NOMO-1 (cell line): Measurements from ENCODE around the gene DDX10.
"Not testable (repeated sequence)": the region's sequence is repeated elsewhere in the genome, so short reads cannot be mapped to it uniquely, and the experiment has no call there.

ENCODE experiments used
- DNase-seq, 2 experiments: peaks; one replicate each; lab custom pipeline; 2025; ENCODE audit not compliant: unreplicated experiment in 2 of 2; lab: John Stamatoyannopoulos, UW

DDX10 gene

DNA sequence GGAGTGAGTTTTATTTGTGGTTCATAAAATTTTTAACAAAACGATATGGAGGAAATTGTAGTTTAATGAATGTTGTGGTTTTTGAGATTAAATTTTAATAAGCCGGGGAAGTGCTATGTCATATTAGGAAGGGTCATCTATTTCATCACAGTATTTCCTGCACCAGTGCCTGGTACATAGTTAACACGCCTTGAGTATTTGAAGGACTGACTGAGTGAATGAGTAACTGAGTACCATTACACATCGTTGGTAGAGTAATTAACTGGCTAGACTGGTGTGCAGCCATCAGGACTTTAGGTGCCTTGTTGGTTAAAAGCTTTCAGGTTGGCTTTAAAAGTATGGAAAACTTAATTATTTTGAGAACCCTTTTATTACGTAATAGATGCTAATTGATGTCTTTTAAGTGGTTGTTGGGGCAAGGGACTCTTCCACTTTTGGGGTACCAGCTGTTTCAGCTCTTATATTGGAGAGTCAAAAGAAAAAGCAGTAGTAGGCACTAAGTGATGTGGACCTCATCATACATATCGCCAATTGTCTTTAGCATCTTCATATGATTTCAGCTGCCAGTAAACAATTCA lies 101.8 kb downstream of the DDX10 start:
- DNase-seq = no peak

DNA sequence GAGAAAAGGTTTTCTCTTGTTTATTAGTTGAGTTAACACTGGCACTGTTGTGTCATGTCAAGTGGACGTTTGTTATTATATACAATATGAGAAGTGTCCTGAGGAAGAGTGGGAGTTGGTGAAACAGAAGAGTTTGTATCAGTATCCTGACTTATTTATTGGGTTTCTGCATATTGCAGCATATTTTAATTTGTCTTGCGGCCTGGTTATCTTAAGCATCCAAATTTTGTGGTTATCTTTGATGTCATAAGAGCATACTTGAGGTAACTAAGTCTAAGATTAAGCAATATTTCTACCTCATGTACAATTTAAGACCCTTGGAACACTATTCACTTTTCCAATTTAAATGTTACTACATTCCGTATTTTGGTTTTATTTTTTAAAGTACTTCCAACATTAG lies 103.5 kb downstream of the DDX10 start:
- no peak for DNase-seq

DNA sequence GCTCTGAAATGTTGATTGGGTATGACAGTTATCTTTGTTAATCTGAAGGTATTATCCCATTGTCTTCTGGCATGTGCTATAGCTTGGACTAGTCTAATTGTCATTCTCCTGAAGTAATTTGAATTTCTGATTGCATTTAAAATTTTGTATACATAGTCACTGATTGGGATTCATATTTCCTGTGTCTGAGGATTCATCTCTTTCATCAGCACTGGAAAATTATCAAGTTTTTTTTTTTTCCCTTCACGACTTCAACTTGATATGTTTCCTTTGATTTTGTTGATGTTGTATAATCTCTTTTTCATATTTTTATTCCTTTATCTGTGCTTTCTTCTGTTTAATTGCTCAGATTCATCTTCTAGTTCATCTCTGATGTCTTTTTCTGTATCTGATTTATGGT lies 104.1 kb downstream of the DDX10 start:
- no peak for DNase-seq

DNA sequence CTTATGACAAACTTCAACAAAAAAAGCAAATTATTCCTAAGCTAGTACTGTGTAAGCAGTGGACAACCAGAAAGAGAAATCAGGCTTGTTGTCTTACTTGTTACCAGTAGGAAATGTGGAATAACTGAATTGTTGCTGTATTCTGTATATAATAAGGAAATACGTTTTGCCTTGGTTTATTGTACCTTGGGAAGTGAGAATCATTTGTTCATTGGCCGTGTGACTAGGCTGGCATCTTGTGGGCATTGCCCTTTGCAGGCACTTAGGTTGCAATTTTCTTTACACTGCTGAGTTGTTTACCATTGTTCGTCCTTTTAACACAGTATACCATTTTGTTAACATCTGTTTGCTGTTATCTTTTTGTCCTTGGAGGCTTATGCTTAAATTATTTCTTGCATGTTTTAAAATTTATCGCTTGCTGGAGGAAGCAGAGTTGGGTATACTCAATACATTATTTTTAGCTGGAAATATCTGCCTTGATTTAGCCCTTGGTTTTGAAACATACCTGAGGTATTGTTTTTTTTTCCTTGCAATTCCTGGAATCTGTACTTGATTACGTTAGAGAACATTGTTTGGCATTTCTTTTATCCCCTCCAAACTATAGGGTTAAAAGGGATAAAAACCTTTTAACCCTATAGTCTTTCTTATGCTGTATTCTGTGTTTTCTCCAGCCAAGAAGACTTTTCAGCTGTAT lies 109.3 kb downstream of the DDX10 start:
- DNase-seq = no peak

DNA sequence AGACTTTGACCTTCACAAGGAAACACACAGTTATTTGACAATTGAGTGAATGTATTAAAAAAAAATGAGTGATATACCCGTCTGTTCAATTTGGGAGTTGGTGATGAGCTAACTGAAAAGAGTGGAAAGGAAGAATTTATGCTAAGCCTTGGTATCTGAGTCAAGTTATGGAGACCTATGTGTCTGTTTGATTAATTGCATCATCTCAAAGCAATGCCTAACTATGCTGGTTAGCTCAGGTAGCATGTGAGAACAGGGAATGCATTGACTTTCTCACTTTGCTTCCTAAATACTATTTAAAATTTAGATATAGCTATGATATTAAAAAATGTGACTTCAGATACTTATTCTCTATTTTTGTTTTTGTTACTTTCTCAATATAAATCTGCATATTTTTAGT lies 110.5 kb downstream of the DDX10 start:
- no peak for DNase-seq

DNA sequence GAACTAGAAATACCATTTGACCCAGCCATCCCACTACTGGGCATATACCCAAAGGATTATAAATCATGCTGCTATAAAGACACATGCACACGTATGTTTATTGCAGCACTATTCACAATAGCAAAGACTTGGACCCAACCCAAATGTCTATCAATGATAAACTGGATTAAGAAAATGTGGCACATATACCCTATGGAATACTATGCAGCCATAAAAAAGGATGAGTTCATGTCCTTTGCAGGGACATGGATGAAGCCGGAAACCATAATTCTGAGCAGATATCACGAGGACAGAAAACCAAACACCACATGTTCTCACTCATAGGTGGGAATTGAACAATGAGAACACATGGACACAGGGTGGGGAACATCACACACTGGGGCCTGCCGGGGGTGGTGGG lies 114.3 kb downstream of the DDX10 start:
- DNase-seq = not testable (repeated sequence)

DNA sequence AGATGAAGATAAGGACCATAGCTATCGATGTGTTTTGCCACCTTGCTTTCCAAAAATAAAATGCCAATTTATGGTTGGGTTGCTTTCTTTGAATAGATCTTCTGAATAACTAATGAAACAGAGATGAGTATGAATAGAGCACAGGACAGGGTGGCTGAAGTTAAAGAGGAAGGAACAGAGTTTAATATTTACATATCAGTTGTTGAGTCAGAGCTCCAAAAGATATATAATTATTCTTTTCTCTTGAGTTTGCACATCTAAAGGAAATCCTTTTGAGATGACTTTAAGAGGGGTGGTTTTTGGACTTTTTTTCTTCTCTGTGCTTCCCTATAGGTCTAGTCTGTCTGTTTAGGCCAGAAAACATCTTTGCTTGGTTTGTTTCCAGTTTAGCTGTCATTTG lies 115.2 kb downstream of the DDX10 start:
- DNase-seq = no peak

DNA sequence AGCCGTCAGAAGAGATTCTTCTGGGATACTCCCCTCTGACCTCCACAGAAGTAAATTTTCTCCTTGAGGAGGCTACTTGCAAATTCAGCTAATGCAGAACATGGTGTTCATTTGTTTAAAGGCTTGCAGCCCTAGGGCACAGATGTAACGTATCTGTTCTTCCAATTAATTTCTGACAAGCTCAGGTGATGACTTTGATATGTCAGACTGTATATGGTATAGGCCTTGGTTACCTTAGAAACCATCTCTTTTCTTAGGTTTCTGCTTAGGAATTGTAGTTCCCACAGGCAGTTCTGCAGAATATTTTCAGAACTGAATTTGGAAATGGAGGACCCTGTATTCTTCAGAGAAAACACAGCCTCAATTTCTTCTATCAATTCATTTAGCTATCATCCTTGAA lies 117.1 kb downstream of the DDX10 start:
- no peak for DNase-seq

DNA sequence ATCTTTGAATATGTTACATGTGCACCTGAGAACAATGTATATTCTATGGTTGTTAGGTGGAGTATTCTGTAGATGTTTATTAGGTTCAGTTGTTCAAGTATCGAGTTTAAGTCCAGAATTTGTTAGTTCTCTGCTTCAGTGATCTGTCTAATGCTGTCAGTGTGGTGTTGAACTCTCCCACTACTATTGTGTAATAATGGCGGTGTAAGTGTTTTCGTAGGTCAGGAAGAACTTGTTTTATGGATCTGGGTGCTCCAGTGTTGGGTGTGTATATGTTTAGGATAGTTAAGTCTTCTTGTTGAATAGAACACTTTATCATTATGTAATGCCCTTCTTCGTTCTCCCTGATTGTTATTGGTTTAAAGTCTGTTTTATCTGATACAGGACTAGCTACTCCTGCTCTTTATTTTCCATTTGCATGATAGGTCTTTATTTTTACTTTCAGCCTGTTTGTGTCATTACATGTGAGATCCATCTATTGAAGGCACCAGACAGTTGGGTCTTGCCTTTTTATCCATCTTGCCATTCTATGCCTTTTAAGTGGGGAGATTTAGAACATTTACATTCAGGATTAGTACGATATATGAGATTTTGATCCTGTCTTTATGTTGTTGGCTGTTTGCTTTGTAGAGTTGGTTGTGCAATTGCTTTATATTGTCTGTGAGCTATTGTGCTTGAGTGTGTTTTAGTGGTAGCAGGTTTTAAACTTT lies 121.6 kb downstream of the DDX10 start:
- no peak for DNase-seq

DNA sequence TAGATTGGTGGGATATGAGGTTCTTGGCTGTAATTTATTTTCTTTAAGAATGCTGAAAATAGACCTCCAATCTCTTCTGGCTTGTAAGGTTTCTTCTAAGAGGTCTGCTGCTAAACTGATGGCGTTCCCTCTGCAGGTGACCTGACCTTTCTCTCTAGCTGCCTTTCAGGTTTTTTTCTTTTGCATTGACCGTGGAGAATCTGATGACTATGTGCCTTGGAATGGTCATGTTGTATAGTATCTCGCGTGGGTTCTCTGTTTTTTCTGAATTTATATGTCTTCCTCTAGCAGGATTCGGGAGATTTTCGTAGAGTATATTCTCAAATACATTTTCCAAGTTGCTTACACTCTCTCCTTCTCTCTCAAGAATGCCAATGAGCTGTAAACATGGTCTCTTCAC lies 122.2 kb downstream of the DDX10 start:
- no peak for DNase-seq

DNA sequence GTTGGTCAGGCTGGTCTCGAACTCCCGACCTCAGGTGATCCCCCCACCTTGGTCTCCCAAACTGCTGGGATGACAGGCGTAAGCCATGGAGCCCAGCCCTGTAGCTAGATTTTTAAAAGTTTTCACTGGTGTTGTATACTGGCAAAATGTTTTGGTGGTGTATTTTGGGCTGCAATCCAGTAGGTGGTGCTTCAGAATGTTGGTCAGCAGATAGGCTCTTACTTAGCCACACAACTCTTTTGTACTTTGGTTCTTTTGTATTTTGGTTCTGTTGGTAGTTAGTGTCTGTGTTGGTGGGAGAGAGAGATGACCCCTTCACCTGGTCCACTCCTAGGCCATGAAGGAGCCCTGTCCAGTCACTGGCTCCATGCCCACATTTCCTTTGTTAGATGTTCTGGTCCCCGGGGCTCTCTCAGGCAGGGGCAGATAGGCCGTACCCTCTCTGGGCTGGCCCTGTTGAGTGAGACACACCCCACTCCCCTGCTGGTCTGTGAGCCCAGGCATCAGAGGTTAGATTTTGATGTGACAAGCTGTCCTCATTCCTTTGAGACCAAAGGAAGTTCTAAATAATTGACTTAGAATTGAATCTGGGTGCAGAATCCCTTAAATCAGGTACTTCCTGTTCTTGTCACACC lies 123.8 kb downstream of the DDX10 start:
- DNase-seq = no peak

DNA sequence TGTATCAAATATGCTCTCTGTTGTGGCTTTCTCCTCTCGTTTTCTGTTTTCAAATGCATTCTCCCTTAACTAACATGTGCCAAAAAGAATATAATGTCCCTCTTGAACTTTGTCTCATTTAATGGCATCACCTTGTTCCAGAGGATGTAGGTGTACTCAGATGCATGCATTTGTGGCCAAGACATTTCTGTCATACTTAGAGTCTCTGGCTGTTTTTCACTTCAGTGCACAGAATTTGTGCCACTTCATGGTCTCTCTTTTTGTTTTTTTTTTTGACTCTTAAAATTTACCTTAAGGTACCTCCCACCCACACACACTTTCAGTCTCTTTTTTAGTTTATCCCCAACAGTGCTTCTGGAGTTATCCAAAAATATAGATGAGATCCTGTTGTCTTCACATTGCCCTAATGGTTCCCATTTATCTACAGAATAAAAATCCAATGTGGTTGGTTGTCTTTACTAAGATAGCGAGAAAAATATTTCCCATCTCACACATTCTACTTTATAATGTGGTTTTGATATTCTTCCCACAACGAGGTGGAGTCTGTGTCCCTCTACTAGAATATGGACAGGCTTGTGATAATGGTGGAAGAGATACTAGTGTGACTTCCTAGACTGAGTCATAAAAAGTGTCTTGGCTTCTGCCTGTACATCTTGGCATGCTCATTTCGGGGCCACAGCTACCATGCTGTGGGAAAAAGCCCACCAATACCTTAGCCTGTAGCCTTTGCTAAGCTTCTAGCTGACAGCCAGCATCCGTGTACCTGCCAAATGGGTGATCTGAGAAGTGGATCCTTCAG lies 125.8 kb downstream of the DDX10 start:
- DNase-seq = no peak

DNA sequence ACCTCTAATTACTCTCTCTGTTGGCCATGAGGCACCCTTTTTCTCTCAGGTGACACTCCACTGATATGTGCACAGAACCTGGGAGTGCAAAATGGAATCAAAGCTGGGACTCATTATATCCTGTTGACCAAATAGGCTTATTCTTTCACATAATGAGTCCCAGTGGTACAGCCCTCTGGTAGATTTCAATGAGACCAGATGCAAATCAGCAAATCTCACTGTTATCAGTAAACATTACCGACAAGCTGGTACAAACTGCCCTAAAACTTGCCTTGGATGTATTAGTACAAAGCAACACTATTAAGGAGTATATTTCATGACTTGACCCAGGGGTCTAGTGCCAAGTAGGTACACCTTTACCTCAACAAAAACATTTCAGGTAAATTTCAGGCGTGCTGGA lies 128.3 kb downstream of the DDX10 start:
- DNase-seq = no peak

DNA sequence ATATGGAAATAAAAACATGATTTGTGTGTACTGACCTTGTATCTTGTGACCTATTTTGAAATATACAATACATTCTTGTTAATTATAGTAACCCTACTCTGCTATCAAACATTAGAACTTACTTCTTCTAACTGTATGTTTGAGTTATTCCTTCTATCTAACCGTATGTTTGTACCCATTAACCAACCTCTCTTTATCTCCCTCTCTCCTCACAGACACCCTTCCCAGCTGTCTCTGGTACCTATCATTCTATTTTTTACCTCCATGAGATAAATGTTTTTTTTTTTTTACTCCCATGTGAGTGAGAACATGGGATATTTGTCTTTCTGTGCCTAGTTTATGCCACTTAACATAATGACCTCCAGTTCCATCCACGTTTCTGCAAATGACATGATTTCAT lies 128.7 kb downstream of the DDX10 start:
- no peak for DNase-seq

DNA sequence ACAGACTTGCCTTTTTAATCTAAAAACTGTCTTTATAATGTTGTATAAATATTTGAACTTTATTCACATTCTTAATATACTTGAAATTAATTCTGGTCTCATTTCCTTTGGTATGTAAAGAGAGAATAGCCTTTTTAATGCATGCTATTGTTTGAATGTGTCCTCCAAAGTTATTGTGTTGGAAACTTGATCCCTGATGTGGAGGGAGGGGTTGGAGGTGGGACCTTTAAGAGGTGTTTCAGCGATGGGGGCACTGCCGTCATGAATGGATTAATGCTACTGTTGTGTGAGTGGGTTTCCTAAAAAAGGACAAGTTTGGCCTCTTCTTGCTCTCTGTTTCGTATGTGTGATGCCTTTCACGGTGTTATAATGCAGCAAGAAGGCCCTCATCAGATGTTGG lies 131.7 kb downstream of the DDX10 start:
- DNase-seq = no peak

DNA sequence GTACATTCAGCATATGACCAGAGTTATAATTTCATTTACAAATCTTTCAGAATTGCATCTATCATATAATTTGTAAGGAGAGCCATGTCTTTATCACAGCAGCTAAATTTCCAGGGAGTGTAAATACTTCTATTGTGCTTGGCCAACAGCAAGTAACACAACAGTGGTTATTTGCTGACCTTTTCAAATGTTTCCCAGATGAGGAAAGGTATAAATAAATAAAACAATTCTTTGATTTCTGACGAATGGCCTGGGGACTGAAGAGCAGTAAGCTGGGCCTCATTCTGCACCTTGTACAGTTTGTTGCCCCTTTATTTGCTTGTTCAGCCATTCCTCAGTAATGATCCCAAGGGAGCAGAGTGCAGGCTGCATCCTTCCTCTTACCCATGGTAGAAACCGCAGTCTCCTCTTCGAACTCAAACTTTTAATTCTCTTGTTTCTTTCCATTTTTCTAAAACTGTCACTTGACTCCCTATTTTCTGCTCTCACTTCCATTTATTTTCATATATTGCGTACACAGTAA lies 132.8 kb downstream of the DDX10 start:
- DNase-seq = no peak

DNA sequence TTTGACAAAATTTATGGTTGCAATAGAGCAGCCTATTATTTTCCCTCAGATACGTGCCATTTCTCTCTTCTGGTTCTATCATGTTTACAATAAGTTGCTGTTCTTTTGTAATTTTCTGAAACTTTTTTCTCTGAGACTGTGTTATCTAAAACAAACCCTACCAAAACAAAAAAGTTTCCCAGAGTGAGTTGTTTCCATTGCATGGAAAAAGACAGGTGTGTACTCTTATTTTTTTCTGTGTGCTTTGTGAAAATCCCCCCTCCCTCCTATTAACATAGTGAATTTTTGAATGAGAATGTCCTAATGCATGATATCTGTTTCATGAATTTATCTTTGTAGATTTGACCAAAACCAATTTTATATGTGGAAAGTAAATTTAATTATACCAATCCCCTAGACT lies 137.6 kb downstream of the DDX10 start:
- DNase-seq = no peak

DNA sequence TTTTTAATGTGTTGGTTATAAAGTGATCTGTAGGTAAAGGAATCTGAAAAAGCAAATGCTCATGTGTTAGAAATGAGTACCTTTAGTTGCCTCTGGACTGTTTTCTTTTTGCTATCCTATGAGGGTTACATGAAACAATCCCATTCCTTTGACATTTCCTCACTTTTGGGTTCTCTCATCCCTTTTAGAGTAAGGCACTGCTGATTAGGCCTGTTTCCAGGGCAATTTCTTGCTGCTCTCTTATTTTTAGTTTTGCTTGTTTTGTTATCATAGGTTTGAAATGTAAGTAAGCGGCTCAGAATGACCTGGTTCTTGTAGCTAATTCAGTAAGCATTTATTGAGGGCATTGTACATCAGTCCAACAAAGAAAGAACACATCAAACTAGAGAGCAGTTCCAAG lies 138.9 kb downstream of the DDX10 start:
- DNase-seq = no peak

DNA sequence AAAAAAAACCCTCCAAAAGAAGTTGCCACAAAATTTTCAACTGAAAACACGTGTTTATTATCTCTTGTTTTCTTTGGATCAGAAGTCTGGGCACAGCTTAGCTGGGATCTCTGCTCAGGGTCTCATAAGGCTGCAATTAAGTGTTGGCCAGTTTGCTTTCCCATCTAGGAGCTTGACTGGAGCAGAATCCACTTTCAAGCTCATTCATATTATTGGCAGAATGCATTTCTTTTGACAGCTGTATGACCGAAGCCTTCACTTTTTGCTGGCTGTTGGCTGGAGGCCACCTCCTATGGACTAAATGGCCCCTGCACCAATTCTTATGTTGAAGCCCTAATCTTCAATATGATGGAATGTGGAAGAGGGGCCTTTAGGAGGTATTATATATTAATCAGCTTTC lies 139.6 kb downstream of the DDX10 start:
- no peak for DNase-seq

DNA sequence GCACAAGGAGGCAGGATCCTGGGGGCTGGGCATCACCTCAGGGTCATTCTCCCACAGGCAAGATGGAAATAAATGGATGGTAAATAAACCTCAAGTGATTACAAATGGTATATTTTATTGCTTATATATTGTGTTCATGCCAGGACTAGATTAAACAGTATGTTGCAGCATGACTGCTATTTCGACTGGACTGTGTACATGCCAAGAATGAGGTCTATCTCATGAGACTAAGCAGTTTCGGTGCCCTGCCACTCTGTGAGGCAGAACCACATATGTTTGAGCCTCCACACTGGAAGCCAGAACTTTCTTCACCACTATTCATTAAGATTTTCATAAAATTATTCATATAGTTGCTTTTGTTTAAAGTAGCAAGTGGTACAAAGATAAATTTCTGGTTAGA lies 140.2 kb downstream of the DDX10 start:
- no peak for DNase-seq

DNA sequence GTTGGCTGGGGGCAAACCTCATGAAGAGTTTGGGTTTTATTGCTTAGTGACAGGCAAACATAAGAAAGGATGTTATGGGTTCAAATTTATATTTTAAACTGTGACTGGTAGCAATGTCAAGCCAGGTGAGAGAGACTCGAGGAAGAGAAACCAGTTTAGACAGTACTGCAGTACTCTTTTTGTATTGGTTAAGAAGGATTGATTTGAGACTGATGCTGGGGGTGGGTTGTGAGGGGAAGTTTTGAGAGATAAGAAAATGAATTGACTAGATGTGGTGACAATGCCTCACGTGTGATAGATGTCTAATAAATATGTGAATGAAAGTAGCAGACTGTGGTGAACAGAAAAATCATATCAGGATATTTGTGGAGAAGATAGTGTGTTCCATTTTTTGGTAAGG lies 142.4 kb downstream of the DDX10 start:
- no peak for DNase-seq
